Right lobe of liver (tissue), 4 donors: ENCODE data around the gene GPD1L.

Source experiments
- CTCF ChIP-seq, 4 donors: fragments of 200-600 bp in 3 of 4; fragments of 450-650 bp in 1 of 4; IDR thresholded peaks; one replicate each; pipeline versions ENCODE4 v1.5.1 to v1.8.0; 2016 to 2022; ENCODE audit warnings: antibody characterized with exemption in 4 of 4, mild to moderate bottlenecking in 2 of 4
- POLR2A ChIP-seq: fragments of 450-650 bp; IDR thresholded peaks from one replicate; pipeline ENCODE4 v1.6.1; 2017; ENCODE audit warnings: antibody characterized with exemption, mild to moderate bottlenecking
- donor health status: DM: no; HTN: no; CAD: no.
- donor health status: DM: no; HTN: no; CAD: no.
- donor health status: DM: no; HTN: yes; CAD: no.

GRCh38 chr3:32147933-32148332, 41.5 kb downstream of the GPD1L start:
- TF ChIP-seq CTCF (IDR thresholded peaks at IDR 0.05) (no peak), POLR2A (no peak)
